Spinal cord (tissue), 10 donors: ENCODE measurements around the gene NRN1. TPM values are rescaled to one million over a fixed set of nuclear protein-coding genes. Genes with fewer than 3 reads are reported as not detected.

Experiments
- DNase-seq, 6 donors: peaks; one replicate each; pipeline versions ENCODE4 v3.0.0 to v3.0.0-alpha.2; 2013 to 2015; ENCODE audit warnings: low spot score in 6 of 6, low read depth in 4 of 6
- H3K27ac ChIP-seq: one replicate; pipeline ENCODE4 v1.5.1; 2013; ENCODE audit warnings: low read depth, low read length, control low read depth
- H3K27me3 ChIP-seq: one replicate; pipeline ENCODE4 v1.6.1; 2013; ENCODE audit warnings: low read length; ENCODE audit not compliant: control insufficient read depth, insufficient read depth
- H3K36me3 ChIP-seq: one replicate; pipeline ENCODE4 v1.6.1; 2013; ENCODE audit warnings: low read length; ENCODE audit not compliant: control insufficient read depth, insufficient read depth
- H3K4me1 ChIP-seq: one replicate; pipeline ENCODE4 v1.6.1; 2013; ENCODE audit warnings: low read length; ENCODE audit not compliant: control insufficient read depth, insufficient read depth
- H3K4me3 ChIP-seq: one replicate; pipeline ENCODE4 v1.5.1; 2013; ENCODE audit warnings: low read depth, low read length, control low read depth
- H3K9me3 ChIP-seq: one replicate; pipeline ENCODE4 v1.6.1; 2013; ENCODE audit warnings: low read length; ENCODE audit not compliant: control insufficient read depth, insufficient read depth
- WGBS: methylation state at CpG from one replicate; pipeline ENCODE4 v1.1.5; 2013; ENCODE audit warnings: missing lambda C conversion rate; ENCODE audit not compliant: insufficient coverage; 5-methylcytosine and 5-hydroxymethylcytosine counted together
- polyA plus RNA-seq, 2 donors: library from polyadenylated mRNA; unstranded; fragments of 120-200 nt; gene quantifications; one replicate each; pipeline ENCODE4 v1.2.1, GENCODE V29; 2013; ENCODE audit not compliant: insufficient read length in 2 of 2
- total RNA-seq, 2 donors: library from RNA; depleted of rRNA in 1 of 2; stranded (reverse); fragments of 120-200 nt in 1 of 2; fragments of >200 nt in 1 of 2; gene quantifications; one replicate each; pipeline versions ENCODE4 v1.2.3 to v1.2.4, GENCODE V29; 2013 to 2014
- donor health status: healthy.

Gene NRN1
- total and polyA plus RNA-seq, 4 donors: 27.4 to 100 (median 71.0) TPM

- Histone ChIP-seq H3K4me3 (no peak overlapping the region), H3K9me3 (no peaks in the 10 kb centered on the region), H3K27ac (no peak overlapping the region), H3K36me3 (no peaks in the 10 kb centered on the region), H3K4me1 (no peaks in the 10 kb centered on the region), H3K27me3 (no peaks in the 10 kb centered on the region)
- DNase-seq: no peak
- 67% methylated on average over 2 of the region's 2 CpGs for WGBS
Measured at GRCh38 chr6:5961836-5962235, 44.9 kb downstream of the NRN1 start.

GRCh38 chr6:5960456-5960855, 46.3 kb downstream of the NRN1 start:
- Histone ChIP-seq H3K4me3 (no peak overlapping the region), H3K9me3 (no peaks in the 10 kb centered on the region)
- DNase-seq: no peak

DNA sequence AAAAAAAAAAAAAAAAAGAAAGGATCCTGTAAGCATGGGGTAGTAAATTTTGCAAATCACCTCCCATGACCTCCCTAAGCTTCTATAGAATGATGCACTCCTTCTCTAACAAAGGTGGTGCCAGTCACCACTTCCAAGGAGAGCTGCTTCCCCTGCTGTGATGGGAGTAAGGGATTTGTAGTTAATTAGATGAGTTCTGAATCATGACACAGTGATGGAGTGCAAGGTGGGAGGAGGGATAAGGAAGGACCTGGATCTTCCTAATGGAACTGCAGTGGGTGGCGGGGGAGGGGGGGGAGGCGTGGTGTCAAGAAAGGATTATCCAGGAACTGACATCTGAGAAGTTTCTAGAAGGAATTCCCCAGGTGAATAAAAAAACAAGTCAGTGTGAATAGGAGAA, 47.8 kb downstream of the NRN1 start:
- Histone ChIP-seq H3K9me3 (no peaks in the 10 kb centered on the region), H3K27me3 (no peaks in the 10 kb centered on the region), H3K36me3 (no peaks in the 10 kb centered on the region), H3K4me1 (no peaks in the 10 kb centered on the region), H3K27ac (no peak overlapping the region), H3K4me3 (no peak overlapping the region)
- DNase-seq: no peak
- 90% methylated on average over 2 of the region's 2 CpGs for WGBS

More at GRCh38 chr6:5960456-5960855, 46.3 kb downstream of the NRN1 start:
- no peaks in the 10 kb centered on the region for H3K27me3 ChIP-seq
- H3K27ac ChIP-seq: no peak overlapping the region
- no peaks in the 10 kb centered on the region for H3K36me3 ChIP-seq
- 90% methylated on average over 5 of the region's 5 CpGs for WGBS
- no peaks in the 10 kb centered on the region for H3K4me1 ChIP-seq

- no peak overlapping the region for H3K27ac ChIP-seq
- no peak for DNase-seq
- no peaks in the 10 kb centered on the region for H3K27me3 ChIP-seq
- H3K9me3 ChIP-seq: no peaks in the 10 kb centered on the region
- no peak overlapping the region for H3K4me3 ChIP-seq
- H3K36me3 ChIP-seq: no peaks in the 10 kb centered on the region
- H3K4me1 ChIP-seq: no peaks in the 10 kb centered on the region
- 83% methylated on average over 2 of the region's 6 CpGs for WGBS
Measured at GRCh38 chr6:5956939-5957338, 49.8 kb downstream of the NRN1 start.

DNA sequence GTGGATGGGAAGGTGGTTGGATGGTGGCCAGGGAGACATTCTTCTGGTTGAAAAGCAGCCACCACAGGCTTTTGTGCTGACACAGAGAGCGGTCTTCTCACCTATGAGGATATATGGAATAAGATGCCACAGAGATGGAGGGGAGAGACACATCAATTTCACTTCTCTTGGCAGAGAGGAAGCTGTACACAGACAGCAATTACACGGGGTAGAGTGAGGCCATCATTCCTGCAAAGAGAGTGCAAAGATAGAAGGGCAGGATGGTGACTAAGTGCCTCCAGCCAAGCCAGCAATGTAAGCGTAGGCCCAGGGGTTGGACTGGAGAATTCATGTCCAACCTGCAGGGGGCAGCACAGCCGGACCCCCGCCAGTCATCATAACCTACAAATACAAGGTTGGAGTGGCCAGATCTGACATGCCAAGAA, 56.4 kb downstream of the NRN1 start:
- Histone ChIP-seq H3K4me3 (no peak overlapping the region), H3K27me3 (no peaks in the 10 kb centered on the region), H3K36me3 (no peaks in the 10 kb centered on the region), H3K9me3 (no peaks in the 10 kb centered on the region), H3K4me1 (no peaks in the 10 kb centered on the region), H3K27ac (no peak overlapping the region)
- DNase-seq: peak in 1 of 6 donors; percentile 19
- 50% methylated on average over 2 of the region's 5 CpGs for WGBS
